HG03469 (cell line): ENCODE measurements around the gene TMEM273.

Experiments used
- ATAC-seq: cut with Tn5 transposase; IDR thresholded peaks from one replicate; pipeline ENCODE4 v1.9.1; 2021; ENCODE audit warnings: mild to moderate bottlenecking, moderate library complexity, moderate number of reproducible peaks; ENCODE audit not compliant: unreplicated experiment

The TMEM273 gene

GRCh38 chr10:49120911-49121310, 67.3 kb downstream of the TMEM273 start:
- no peak for ATAC-seq

- no peak for ATAC-seq
These were observed 68.4 kb downstream of the TMEM273 start for GRCh38 chr10:49119746-49120145.

- ATAC-seq: no peak
These were observed 69.6 kb downstream of the TMEM273 start for GRCh38 chr10:49118430-49119074.

- no peak for ATAC-seq
These were observed 70.7 kb downstream of the TMEM273 start for GRCh38 chr10:49117376-49118070.

GRCh38 chr10:49116509-49117375, 71.4 kb downstream of the TMEM273 start:
- no peak for ATAC-seq

GRCh38 chr10:49115796-49116508, 72.2 kb downstream of the TMEM273 start:
- no peak for ATAC-seq

- no peak for ATAC-seq
These were observed 73.0 kb downstream of the TMEM273 start, which contains the start of gene VSTM4 for GRCh38 chr10:49115015-49115795. Gene VSTM4, minus strand, starts transcription at chr10:49115522. Its CDS starts 37 bp downstream, at chr10:49115485.

- ATAC-seq: no peak
These were observed 73.5 kb downstream of the TMEM273 start for GRCh38 chr10:49114718-49115014.

- no peak for ATAC-seq
These were observed 74.5 kb downstream of the TMEM273 start for GRCh38 chr10:49113741-49114141.

- ATAC-seq: no peak
These were observed 75.3 kb downstream of the TMEM273 start for GRCh38 chr10:49112851-49113250.

- ATAC-seq: no peak
These were observed 76.1 kb downstream of the TMEM273 start for GRCh38 chr10:49112098-49112497.

GRCh38 chr10:49111320-49111698, 76.9 kb downstream of the TMEM273 start:
- ATAC-seq: no peak

GRCh38 chr10:49110684-49111319, 77.4 kb downstream of the TMEM273 start:
- no peak for ATAC-seq

- no peak for ATAC-seq
These were observed 78.4 kb downstream of the TMEM273 start for GRCh38 chr10:49109669-49110340.

GRCh38 chr10:49108656-49109055, 79.5 kb downstream of the TMEM273 start:
- no peak for ATAC-seq

- ATAC-seq: no peak
These were observed 80.3 kb downstream of the TMEM273 start for GRCh38 chr10:49107887-49108267.

GRCh38 chr10:49107111-49107886, 80.9 kb downstream of the TMEM273 start:
- no peak for ATAC-seq

GRCh38 chr10:49106451-49106850, 81.7 kb downstream of the TMEM273 start:
- no peak for ATAC-seq

- no peak for ATAC-seq
These were observed 83.1 kb downstream of the TMEM273 start for GRCh38 chr10:49105076-49105475.
